ENCODE data around the gene TMEM151A. TPM values are rescaled to one million over a fixed set of nuclear protein-coding genes. Genes with fewer than 3 reads are reported as not detected.

The TMEM151A gene
- total and polyA plus RNA-seq, 2 of the 4 experiments (the other 2 are of a cell fraction), result 0.03 TPM; not detected in 1

- peak; percentile 92 for TF ChIP-seq CTCF (conservative IDR thresholded peaks at IDR 0.05; ENCODE audit: low read depth, low read length)
- TF ChIP-seq RAD21 (IDR thresholded peaks at IDR 0.05; ENCODE audit: low read length), result peak; percentile 84
- peak; percentile 71 for TF ChIP-seq MXI1 (IDR thresholded peaks at IDR 0.05; ENCODE audit: borderline replicate concordance, low read depth, low read length)
These were observed 36.8 kb downstream of the TMEM151A start (continued) for GRCh38 chr11:66328302-66329144.

Measured in IMR-90 (cell line).